AG04450 (cell line): ENCODE measurements around the gene NRBF2. TPM values are rescaled to one million over a fixed set of nuclear protein-coding genes. Genes with fewer than 3 reads are reported as not detected.

ENCODE experiments used
- CTCF ChIA-PET: fragments of 300-600, 350-600 bp; formaldehyde crosslinking; extraction: SDS; loops from one replicate; lab custom pipeline; 2022; ENCODE audit warnings: antibody characterized with exemption, inconsistent platforms; lab: Charles Lee
- POLR2A ChIA-PET: fragments of 350-600 bp; formaldehyde crosslinking; extraction: SDS; loops from one replicate; lab custom pipeline; 2021; ENCODE audit warnings: antibody characterized with exemption, inconsistent platforms; lab: Yijun Ruan, JAX
- DNase-seq: peaks from one replicate; pipeline ENCODE4 v3.0.0-alpha.2; 2011; ENCODE audit warnings: low read depth, low spot score
- H3K27ac ChIP-seq: one replicate; pipeline ENCODE4 v1.5.1; 2012; ENCODE audit warnings: low read depth, low read length, control low read depth
- H3K27me3 ChIP-seq: one replicate; pipeline ENCODE4 v1.6.0; 2012; ENCODE audit warnings: low read length; ENCODE audit not compliant: control insufficient read depth, insufficient read depth
- H3K4me3 ChIP-seq: 2 replicates; pipeline ENCODE4 v1.5.1; 2011; ENCODE audit warnings: mild to moderate bottlenecking, low read depth, low read length, control low read depth
- H3K9me3 ChIP-seq: 2 replicates; pipeline ENCODE4 v1.5.1; 2012; ENCODE audit warnings: low read length; ENCODE audit not compliant: control insufficient read depth, insufficient read depth
- CTCF ChIP-seq: IDR thresholded peaks from 2 replicates; pipeline ENCODE4 v1.5.1; 2011; ENCODE audit warnings: low read depth, low read length, control low read depth, inconsistent platforms
- polyA plus RNA-seq: library from polyadenylated mRNA; depleted of rRNA; stranded (reverse); fragments of >200 nt; gene quantifications from 2 replicates; pipeline ENCODE4 v1.2.3, GENCODE V29; 2011

The NRBF2 gene
- polyA plus RNA-seq, 1 experiment: 34.5 TPM

GRCh38 chr10:63119041-63119440 lies 14.1 kb upstream of the NRBF2 start:
- no peaks in the 10 kb centered on the region for H3K9me3 ChIP-seq
- no peak overlapping the region for H3K27ac ChIP-seq
- TF ChIP-seq CTCF: no peak
- no peaks in the 10 kb centered on the region for H3K27me3 ChIP-seq
- H3K4me3 ChIP-seq: no peak overlapping the region
- ChIA-PET POLR2A (no interaction called here), CTCF (interaction anchor here (1.1 kb wide), 1 partner anchor 39 kb away, joined by 3 read pairs; no protein-coding TSS in a partner anchor)
- no peak for DNase-seq

GRCh38 chr10:63120554-63120953 lies 12.6 kb upstream of the NRBF2 start:
- no peaks in the 10 kb centered on the region for H3K27me3 ChIP-seq
- DNase-seq: peak; percentile 83
- no peak for TF ChIP-seq CTCF
- H3K4me3 ChIP-seq: no peak overlapping the region
- no peaks in the 10 kb centered on the region for H3K9me3 ChIP-seq
- POLR2A ChIA-PET: interaction anchor here (0.5 kb wide), 1 partner anchor 557 kb away, joined by 3 read pairs; no protein-coding TSS in a partner anchor
- H3K27ac ChIP-seq: peak overlapping the region; percentile 52
- CTCF ChIA-PET: interaction anchor here (0.8 kb wide), 1 partner anchor 303 kb away, joined by 3 read pairs; no protein-coding TSS in a partner anchor

- no peak overlapping the region for H3K4me3 ChIP-seq
- CTCF ChIA-PET: interaction anchor here (1.4 kb wide), 1 partner anchor 43 kb away, joined by 4 read pairs; no protein-coding TSS in a partner anchor
Measured at GRCh38 chr10:63123727-63124362, 9.3 kb upstream of the NRBF2 start.

GRCh38 chr10:63125459-63125858 lies 7.7 kb upstream of the NRBF2 start:
- Histone ChIP-seq H3K9me3 (no peaks in the 10 kb centered on the region), H3K27ac (no peak overlapping the region), H3K27me3 (no peaks in the 10 kb centered on the region), H3K4me3 (no peak overlapping the region)
- POLR2A ChIA-PET: no interaction called here
- no peak for TF ChIP-seq CTCF
- no peak for DNase-seq
- CTCF ChIA-PET: interaction anchor here (0.6 kb wide), 1 partner anchor 9 kb away, joined by 5 read pairs; no protein-coding TSS in a partner anchor

More at GRCh38 chr10:63123727-63124362, 9.3 kb upstream of the NRBF2 start:
- DNase-seq: no peak
- POLR2A ChIA-PET: no interaction called here
- no peaks in the 10 kb centered on the region for H3K9me3 ChIP-seq
- TF ChIP-seq CTCF: no peak
- no peaks in the 10 kb centered on the region for H3K27me3 ChIP-seq
- no peak overlapping the region for H3K27ac ChIP-seq

GRCh38 chr10:63128443-63128842 lies 4.7 kb upstream of the NRBF2 start:
- DNase-seq: no peak
- H3K27me3 ChIP-seq: no peaks in the 10 kb centered on the region
- H3K27ac ChIP-seq: no peak overlapping the region
- peaks cover 3% of the 10 kb centered on the region; the same call in 1 of the 2 replicates for H3K9me3 ChIP-seq
- no peak for TF ChIP-seq CTCF
- no peak overlapping the region for H3K4me3 ChIP-seq
- CTCF ChIA-PET: interaction anchor here (0.7 kb wide), 1 partner anchor 651 kb away, joined by 7 read pairs; no protein-coding TSS in a partner anchor
- POLR2A ChIA-PET: no interaction called here
